ENCODE measurements around the gene NT5DC3. TPM values are rescaled to one million over a fixed set of nuclear protein-coding genes. Genes with fewer than 3 reads are reported as not detected.
A peak's percentile ranks its signal among the peaks of the same experiment; 100 is the strongest.

Gene NT5DC3
- total RNA-seq, 4 donors from 2014 or later: 64.5 to 185 (median 131) TPM

DNA sequence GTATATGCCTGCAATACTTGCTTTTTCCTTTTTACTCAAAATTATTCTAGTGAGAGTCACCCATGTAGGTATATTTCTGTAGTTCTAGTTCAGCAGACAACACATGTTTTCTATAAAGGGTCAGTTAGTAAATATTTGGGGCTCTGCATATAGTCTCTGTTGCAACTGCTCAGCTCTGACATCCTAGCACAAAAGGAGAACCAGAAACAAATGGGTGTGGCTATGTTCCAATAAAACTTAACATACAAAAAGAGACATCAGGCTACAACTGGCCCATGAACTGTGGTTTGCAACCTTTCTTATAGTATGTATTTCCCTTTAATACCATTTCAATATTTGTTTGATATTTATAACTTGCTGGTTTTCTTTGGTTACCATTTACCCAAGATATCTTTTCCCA lies 11.9 kb downstream of the NT5DC3 start:
- no peak overlapping the region for H3K27ac ChIP-seq
- H3K36me3 ChIP-seq: peaks cover 0 to 8% of the 10 kb centered on the region in 2 donors
- peaks cover 8 to 88% (median 17%) of the 10 kb centered on the region in 3 donors for H3K4me1 ChIP-seq
- H3K9me3 ChIP-seq: no peaks in the 10 kb centered on the region
- no peaks in the 10 kb centered on the region for H3K27me3 ChIP-seq
- TF ChIP-seq POLR2A (IDR thresholded peaks at IDR 0.05): no peak
- TF ChIP-seq, protein P1, sequence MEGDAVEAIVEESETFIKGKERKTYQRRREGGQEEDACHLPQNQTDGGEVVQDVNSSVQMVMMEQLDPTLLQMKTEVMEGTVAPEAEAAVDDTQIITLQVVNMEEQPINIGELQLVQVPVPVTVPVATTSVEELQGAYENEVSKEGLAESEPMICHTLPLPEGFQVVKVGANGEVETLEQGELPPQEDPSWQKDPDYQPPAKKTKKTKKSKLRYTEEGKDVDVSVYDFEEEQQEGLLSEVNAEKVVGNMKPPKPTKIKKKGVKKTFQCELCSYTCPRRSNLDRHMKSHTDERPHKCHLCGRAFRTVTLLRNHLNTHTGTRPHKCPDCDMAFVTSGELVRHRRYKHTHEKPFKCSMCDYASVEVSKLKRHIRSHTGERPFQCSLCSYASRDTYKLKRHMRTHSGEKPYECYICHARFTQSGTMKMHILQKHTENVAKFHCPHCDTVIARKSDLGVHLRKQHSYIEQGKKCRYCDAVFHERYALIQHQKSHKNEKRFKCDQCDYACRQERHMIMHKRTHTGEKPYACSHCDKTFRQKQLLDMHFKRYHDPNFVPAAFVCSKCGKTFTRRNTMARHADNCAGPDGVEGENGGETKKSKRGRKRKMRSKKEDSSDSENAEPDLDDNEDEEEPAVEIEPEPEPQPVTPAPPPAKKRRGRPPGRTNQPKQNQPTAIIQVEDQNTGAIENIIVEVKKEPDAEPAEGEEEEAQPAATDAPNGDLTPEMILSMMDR (IDR thresholded peaks at IDR 0.05): no peak
- no peak for TF ChIP-seq EP300 (IDR thresholded peaks at IDR 0.05)
- TF ChIP-seq POLR2AphosphoS5 (IDR thresholded peaks at IDR 0.05): no peak
- no peak overlapping the region for H3K4me3 ChIP-seq
- no peak for ATAC-seq

DNA sequence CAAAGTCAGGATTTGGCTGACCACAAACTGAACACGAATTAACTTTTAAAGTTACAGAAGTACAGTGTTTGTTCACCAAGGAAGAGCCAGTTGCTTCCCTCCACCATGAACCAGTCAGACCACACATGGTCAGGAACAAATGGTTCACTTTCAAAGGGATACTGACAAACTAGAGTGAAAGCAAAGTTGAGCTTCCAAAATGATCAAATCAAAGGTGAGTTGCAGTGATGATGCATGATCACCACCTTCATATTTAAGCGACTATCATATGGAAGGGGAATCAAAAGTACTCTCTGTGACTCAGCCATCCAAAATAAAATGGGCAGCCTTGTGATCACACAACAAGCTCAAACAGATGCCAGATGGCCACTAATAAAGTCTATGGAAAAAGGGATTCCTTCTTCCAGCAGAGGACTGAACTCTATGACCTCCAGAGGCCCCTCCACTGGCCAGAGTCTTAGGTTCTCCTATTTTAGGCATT lies 13.1 kb downstream of the NT5DC3 start:
- no peak for ATAC-seq
- 52 to 65% methylated on average over 2 of the region's 2 CpGs for WGBS, 2 donors (ENCODE audit: low coverage in 1 of 2)

DNA sequence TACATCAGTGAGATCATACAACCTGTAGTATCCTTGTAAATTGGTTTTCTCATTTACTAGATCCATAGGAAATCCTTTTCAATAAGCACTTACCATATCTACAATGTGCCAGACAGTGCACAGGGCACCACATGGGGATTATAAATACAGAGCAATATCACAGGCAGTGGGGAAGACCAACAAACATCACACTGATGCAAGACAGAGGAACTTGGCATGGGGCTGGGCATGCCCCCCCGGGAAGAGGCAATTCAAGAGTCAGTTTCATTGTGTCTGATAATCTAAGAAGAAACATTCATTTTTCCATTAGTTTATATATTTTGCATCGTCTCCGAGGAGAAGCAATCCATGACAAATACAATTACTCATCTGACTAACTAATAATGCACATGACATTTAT lies 16.2 kb downstream of the NT5DC3 start:
- no peaks in the 10 kb centered on the region for H3K27me3 ChIP-seq
- WGBS, 2 donors (ENCODE audit: low coverage in 1 of 2): 26 to 31% methylated on average over 3 of the region's 3 CpGs

More for the DNA sequence above, 13.1 kb downstream of the NT5DC3 start:
- Histone ChIP-seq H3K4me1 (peaks cover 5 to 88% (median 17%) of the 10 kb centered on the region in 3 donors), H3K36me3 (peaks cover 0 to 8% of the 10 kb centered on the region in 2 donors), H3K4me3 (no peak overlapping the region), H3K9me3 (no peaks in the 10 kb centered on the region), H3K27me3 (no peaks in the 10 kb centered on the region), H3K27ac (no peak overlapping the region)
- no peak for TF ChIP-seq POLR2A (IDR thresholded peaks at IDR 0.05)
- TF ChIP-seq EP300 (IDR thresholded peaks at IDR 0.05): no peak
- TF ChIP-seq, protein P1 (IDR thresholded peaks at IDR 0.05): no peak
- no peak for TF ChIP-seq POLR2AphosphoS5 (IDR thresholded peaks at IDR 0.05)

DNA sequence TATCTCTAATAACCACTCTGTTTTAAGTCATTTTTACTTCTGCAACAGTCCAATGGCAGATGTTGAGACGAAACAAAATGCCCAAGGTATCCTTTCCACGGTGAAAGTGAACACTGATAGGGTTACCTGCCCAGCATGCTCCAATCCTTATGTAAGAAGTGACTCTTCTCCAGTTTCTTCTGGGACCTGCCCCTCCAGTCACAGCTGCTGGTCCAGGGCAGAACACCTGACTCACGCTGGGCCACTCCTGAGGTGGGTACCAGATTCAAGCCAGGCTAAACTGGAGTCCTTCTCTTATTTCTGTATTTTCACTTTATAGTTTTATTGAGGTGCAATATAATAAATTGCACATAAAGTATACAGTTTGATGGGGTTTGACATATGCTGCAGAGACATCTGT lies 16.7 kb downstream of the NT5DC3 start:
- no peaks in the 10 kb centered on the region for H3K27me3 ChIP-seq
- 88% methylated on average over 3 of the region's 3 CpGs for WGBS, 2 donors (ENCODE audit: low coverage in 1 of 2)
- H3K9me3 ChIP-seq: peaks cover 0 to 6% (median 0%) of the 10 kb centered on the region in 3 donors
- no peak for ATAC-seq
- H3K36me3 ChIP-seq: peaks cover 0 to 11% of the 10 kb centered on the region in 2 donors
- peak overlapping the region in 3 of 4 donors; percentile 9 to 20 (median 10) for H3K27ac ChIP-seq
- H3K4me3 ChIP-seq: no peak overlapping the region
- TF ChIP-seq, protein P1 (IDR thresholded peaks at IDR 0.05): no peak
- no peak for TF ChIP-seq EP300 (IDR thresholded peaks at IDR 0.05)
- peaks cover 5 to 98% (median 23%) of the 10 kb centered on the region in 3 donors for H3K4me1 ChIP-seq

More for the DNA sequence above, 16.2 kb downstream of the NT5DC3 start:
- H3K36me3 ChIP-seq: peaks cover 0 to 11% of the 10 kb centered on the region in 2 donors
- no peak for TF ChIP-seq POLR2AphosphoS5 (IDR thresholded peaks at IDR 0.05)
- no peak for TF ChIP-seq EP300 (IDR thresholded peaks at IDR 0.05)
- TF ChIP-seq POLR2A (IDR thresholded peaks at IDR 0.05): no peak
- TF ChIP-seq, protein P1 (IDR thresholded peaks at IDR 0.05): no peak
- ATAC-seq: no peak
- H3K4me3 ChIP-seq: no peak overlapping the region
- peaks cover 0 to 6% (median 0%) of the 10 kb centered on the region in 3 donors for H3K9me3 ChIP-seq
- peak overlapping the region in 1 of 4 donors; percentile 20 for H3K27ac ChIP-seq
- H3K4me1 ChIP-seq: peaks cover 5 to 98% (median 19%) of the 10 kb centered on the region in 3 donors

DNA sequence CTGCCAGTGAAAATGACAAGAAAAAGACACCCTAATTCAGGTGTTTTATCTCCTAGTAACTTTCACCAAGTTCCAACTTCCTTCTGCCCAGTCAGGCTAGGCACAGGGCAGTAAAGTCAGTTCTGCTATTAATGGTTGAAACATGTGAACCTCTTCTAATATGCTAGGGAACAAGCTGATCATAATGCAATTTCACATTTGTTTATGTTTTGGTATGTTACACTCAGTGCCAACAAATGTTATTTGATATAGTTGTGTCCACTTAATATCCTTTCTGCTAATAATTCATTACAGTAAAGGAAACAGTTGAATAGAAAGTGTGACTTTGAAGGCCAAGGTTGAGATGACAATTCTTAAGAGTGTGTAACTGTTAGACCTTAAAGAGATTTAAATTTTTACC lies 17.2 kb downstream of the NT5DC3 start:
- H3K27ac ChIP-seq: peak overlapping the region in 3 of 4 donors; percentile 9 to 23 (median 10)
- H3K27me3 ChIP-seq: no peaks in the 10 kb centered on the region
- no peak overlapping the region for H3K4me3 ChIP-seq
- TF ChIP-seq EP300 (IDR thresholded peaks at IDR 0.05) (no peak), POLR2A (IDR thresholded peaks at IDR 0.05) (no peak), POLR2AphosphoS5 (IDR thresholded peaks at IDR 0.05) (no peak)
- TF ChIP-seq, protein P1 (IDR thresholded peaks at IDR 0.05): no peak
- peaks cover 5 to 98% (median 23%) of the 10 kb centered on the region in 3 donors for H3K4me1 ChIP-seq
- H3K9me3 ChIP-seq: peaks cover 0 to 6% (median 0%) of the 10 kb centered on the region in 3 donors
- ATAC-seq: no peak
- H3K36me3 ChIP-seq: peaks cover 0 to 11% of the 10 kb centered on the region in 2 donors
